Fibroblast of the aortic adventitia (primary cell): ENCODE results near the gene B4GALNT4. TPM values are rescaled to one million over a fixed set of nuclear protein-coding genes. Genes with fewer than 3 reads are reported as not detected.

Experiments
- DNase-seq: peaks from one replicate; pipeline ENCODE4 v3.0.0-alpha.2; 2010; ENCODE audit warnings: low read depth
- H3K4me3 ChIP-seq: 2 replicates; pipeline ENCODE4 v1.5.1; 2011; ENCODE audit warnings: low read depth, mild to moderate bottlenecking, control low read depth, low read length, moderate library complexity
- total RNA-seq: library from RNA; depleted of rRNA; stranded (reverse); fragments of >200 nt; gene quantifications from 2 replicates; pipeline ENCODE4 v1.2.3, GENCODE V29; 2012; ENCODE audit warnings: low replicate concordance
- TF ChIP-seq, protein P1 (sequence below): IDR thresholded peaks from 2 replicates; pipeline ENCODE4 v1.5.1; 2011; ENCODE audit warnings: mild to moderate bottlenecking, low read length, control low read depth, inconsistent platforms; ENCODE audit not compliant: insufficient read depth

Gene B4GALNT4
- total RNA-seq, 1 donor: 1.9 TPM

GRCh38 chr11:370070-370941, 1.0 kb downstream of the B4GALNT4 start:
- DNase-seq: no peak
- TF ChIP-seq, protein P1, sequence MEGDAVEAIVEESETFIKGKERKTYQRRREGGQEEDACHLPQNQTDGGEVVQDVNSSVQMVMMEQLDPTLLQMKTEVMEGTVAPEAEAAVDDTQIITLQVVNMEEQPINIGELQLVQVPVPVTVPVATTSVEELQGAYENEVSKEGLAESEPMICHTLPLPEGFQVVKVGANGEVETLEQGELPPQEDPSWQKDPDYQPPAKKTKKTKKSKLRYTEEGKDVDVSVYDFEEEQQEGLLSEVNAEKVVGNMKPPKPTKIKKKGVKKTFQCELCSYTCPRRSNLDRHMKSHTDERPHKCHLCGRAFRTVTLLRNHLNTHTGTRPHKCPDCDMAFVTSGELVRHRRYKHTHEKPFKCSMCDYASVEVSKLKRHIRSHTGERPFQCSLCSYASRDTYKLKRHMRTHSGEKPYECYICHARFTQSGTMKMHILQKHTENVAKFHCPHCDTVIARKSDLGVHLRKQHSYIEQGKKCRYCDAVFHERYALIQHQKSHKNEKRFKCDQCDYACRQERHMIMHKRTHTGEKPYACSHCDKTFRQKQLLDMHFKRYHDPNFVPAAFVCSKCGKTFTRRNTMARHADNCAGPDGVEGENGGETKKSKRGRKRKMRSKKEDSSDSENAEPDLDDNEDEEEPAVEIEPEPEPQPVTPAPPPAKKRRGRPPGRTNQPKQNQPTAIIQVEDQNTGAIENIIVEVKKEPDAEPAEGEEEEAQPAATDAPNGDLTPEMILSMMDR: no peak

DNA sequence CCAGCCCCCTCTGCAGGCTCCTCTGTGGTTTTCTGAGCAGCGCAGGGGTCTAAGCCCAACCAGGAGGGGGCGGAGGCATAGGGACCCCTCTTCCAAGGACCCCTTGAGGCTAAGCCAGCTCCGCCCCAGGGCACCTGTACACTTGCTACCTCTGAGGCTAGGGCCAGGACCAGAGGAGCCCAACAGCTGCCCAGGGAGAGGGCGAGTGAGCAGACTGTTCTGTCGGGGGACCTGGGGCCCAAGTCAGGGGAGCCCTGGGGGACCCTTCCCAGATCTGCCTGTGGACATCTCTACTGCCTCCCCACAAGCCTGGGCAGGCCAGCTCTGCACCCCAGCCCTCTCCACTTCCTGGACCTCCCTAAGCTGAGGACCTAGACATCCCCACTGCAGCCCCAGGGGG, 1.8 kb downstream of the B4GALNT4 start:
- TF ChIP-seq, protein P1: no peak
- DNase-seq: no peak
- H3K4me3 ChIP-seq: no peak overlapping the region

More at GRCh38 chr11:370070-370941, 1.0 kb downstream of the B4GALNT4 start:
- H3K4me3 ChIP-seq: peak overlapping the region; percentile 64

DNA sequence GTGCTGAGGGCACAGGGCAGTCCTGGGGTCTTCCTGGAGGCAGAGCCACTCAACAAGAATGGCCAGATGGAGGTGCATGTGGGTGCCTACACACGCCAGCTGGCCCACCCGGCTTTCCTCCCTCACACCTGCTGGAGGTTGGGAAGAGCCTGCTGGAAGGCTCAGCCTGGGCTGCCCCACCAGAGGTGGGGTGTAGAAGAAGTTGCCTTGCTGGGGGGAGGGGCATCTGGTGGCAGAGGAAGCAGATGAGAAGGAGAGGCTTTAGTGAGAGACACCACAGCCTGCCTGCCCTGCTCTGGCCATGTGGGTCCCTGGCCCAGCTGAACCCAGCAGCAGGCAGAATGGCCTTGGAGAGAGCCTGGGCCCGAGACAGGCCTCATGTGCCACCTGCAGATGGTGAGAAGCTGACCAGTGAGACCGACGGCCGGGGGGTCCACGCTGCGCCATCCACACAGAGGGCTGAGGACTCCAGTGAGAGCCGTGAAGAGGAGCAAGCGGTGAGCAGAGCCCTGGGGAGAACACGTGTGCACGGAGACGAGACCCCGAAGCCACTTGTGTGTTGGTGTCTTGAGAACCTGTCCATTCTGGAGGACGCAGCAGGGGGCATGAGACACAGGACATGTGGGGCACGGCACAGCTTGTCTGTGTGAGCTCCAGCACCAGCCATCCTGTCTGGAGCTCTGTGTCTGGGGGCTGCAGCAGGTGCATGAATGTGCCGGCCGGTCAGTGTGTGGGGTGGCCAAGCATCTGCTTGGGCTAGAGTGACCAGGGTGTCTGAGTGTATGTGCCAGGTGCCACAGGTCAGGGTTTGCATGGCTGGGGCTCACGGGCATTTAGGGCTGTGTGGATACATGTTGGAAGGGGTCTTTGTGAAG, 2.7 kb downstream of the B4GALNT4 start:
- DNase-seq: no peak
- TF ChIP-seq, protein P1: no peak

GRCh38 chr11:372809-373715, 3.8 kb downstream of the B4GALNT4 start:
- H3K4me3 ChIP-seq: no peak overlapping the region
- no peak for DNase-seq
- TF ChIP-seq, protein P1: no peak

More for the DNA sequence above, 2.7 kb downstream of the B4GALNT4 start:
- no peak overlapping the region for H3K4me3 ChIP-seq

DNA sequence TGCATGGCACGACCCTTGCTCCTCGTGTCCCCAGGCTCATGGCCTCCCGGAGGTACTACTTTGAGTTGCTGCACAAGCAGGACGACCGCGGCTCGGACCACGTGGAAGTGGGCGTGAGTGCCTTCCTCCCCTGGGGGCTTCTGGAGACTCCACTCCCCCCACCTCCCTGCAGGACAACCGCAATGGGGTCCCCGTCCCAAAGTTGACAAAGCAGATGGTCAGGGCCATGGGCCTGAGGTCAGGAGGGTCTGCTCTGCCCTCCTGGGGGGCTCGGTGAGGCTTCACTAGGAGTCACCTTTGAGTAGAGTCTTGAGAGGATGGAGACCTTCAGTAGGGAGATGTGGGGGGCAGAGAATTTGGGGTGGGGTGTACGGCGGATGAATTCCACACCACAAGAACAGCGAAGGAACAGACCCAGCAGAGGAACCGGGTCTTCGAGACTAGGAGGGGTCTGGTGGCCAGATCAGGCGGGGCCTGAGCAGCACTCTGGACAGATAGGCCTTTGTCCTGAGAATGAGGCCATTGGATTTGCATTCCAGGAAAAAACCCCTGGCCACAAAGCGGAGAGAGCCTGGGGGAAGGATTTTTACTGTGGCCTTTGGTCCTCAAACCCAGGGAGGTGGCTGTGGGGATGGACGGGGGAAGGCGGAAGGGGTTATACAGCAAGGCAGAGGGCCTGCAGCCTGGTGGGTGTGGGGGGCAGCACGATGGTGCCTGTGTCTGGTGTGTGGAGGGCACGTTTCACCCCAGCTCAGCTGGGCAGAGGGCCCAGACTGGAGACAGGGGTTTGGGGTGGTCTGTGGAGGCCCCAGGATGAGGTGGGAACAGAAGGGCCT, 4.6 kb downstream of the B4GALNT4 start:
- H3K4me3 ChIP-seq: no peak overlapping the region
- no peak for DNase-seq
- TF ChIP-seq, protein P1: no peak
